Pericardium fibroblast (primary cell): Measurements from ENCODE around the gene XPO6. TPM values are rescaled to one million over a fixed set of nuclear protein-coding genes. Genes with fewer than 3 reads are reported as not detected.

Experiments used
- total RNA-seq: library from RNA; depleted of rRNA; stranded (reverse); fragments of >200 nt; gene quantifications from 2 replicates; pipeline ENCODE4 v1.2.3, GENCODE V29; 2015

XPO6 gene
- total RNA-seq: 54.0 and 62.4 TPM in 2 replicates

DNA sequence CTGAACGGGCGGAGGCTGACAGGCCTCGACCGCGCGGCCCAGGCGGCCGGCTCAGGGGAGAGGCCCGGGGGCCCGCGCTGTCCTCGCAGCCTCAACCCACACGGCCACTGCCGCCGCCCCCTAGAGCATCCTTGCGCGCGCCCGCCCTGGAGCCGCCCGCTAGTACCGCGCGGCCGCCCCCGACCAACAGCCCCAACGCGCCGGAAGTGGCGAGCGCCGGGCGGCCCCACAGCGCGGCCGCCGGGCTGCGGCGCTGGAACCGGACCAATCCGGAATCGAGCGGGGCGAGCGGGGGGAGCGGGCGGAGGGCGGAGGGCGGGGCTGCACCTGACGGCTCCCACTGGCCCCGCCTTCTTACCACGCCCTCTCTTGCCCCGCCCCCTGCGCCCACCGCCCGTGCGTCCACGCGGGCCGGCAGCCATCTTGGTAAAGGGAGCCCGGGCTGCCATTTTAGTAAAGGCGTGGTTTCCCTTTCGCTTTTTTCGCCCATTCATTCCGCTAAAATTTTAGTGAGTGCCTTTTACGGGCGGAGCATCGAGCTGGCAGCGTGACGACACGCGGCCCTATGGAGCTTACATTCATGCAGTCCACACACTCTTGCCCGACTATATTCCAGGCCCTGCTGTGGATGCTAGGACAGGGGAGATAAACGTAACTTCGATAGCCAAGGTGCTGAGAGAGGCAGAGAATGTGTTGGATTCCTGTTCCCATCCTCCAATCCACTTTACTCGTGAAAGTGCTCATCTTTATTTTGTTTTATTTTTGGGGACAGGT, at the start of gene XPO6:
Gene XPO6, minus strand, starts transcription at position 208 of the 774 bp plus-strand sequence. CDS start 597 bp downstream, outside the sequence.

GRCh38 chr16:28063591-28064061, 148.1 kb downstream of the XPO6 start, which contains the start of gene GSG1L:
GSG1L (minus strand) TSS chr16:28063714; CDS start chr16:28063424, 290 bp downstream.

Other genes starting within 250 kb of the XPO6 start
- not detected in 2 replicates for gene GSG1L, start 148.3 kb downstream of the XPO6 start, total RNA-seq
- not detected in 2 replicates for gene SBK1, start 80.6 kb upstream of the XPO6 start, total RNA-seq
- under 0.01 and 0.09 TPM in 2 replicates for gene NPIPB6, start 151.5 kb upstream of the XPO6 start, total RNA-seq
- 58.1 and 103 TPM in 2 replicates for gene EIF3CL, start 191.9 kb upstream of the XPO6 start, total RNA-seq